Psoas muscle (tissue), 8 donors: ENCODE measurements around the gene USP16. TPM values are rescaled to one million over a fixed set of nuclear protein-coding genes. Genes with fewer than 3 reads are reported as not detected.

ENCODE experiments used
- ATAC-seq, 4 donors: fragments of 200-7000 bp; cut with Tn5 transposase; one replicate each; pipeline ENCODE4 v1.9.1; 2020; ENCODE audit warnings: moderate library complexity in 3 of 4, mild to moderate bottlenecking in 2 of 4
- DNase-seq, 2 donors: peaks; one replicate each; pipeline ENCODE4 v3.0.0-alpha.2; 2020
- H3K27ac ChIP-seq: fragments of 200-600 bp; one replicate; pipeline ENCODE4 v1.8.0; 2022
- H3K27me3 ChIP-seq, 3 donors: fragments of 200-600 bp in 1 of 3; one replicate each; pipeline versions ENCODE4 v1.6.1 to v1.8.0; 2013 to 2022; ENCODE audit warnings: low read length in 2 of 3, mild to moderate bottlenecking in 2 of 3, moderate library complexity in 1 of 3; ENCODE audit not compliant: insufficient read depth in 3 of 3
- H3K36me3 ChIP-seq, 2 donors: fragments of 200-600 bp in 1 of 2; one replicate each; pipeline versions ENCODE4 v1.6.1 to v1.8.0; 2013 to 2022; ENCODE audit warnings: low read depth in 1 of 2, mild to moderate bottlenecking in 1 of 2, moderate library complexity in 1 of 2; ENCODE audit not compliant: insufficient read depth in 1 of 2
- H3K4me1 ChIP-seq: fragments of 200-600 bp; one replicate; pipeline ENCODE4 v1.8.0; 2022
- H3K4me3 ChIP-seq: fragments of 200-600 bp; one replicate; pipeline ENCODE4 v1.8.0; 2022; ENCODE audit warnings: mild to moderate bottlenecking
- H3K9me3 ChIP-seq: fragments of 200-600 bp; one replicate; pipeline ENCODE4 v1.8.0; 2022
- WGBS, 3 donors: extraction: QIAGEN DNeasy Blood & Tissue Kit; methylation state at CpG; one replicate each; pipeline versions ENCODE4 v1.1.6 to v1.1.7; 2013; 5-methylcytosine and 5-hydroxymethylcytosine counted together
- intact Hi-C, 2 donors: fragments of 100-400 bp; cut with DNase I; formaldehyde crosslinking; loops; one replicate each; pipeline versions ENCODE4 v1.11.0 to v1.14.2; 2022
- polyA plus RNA-seq, 3 donors: library from polyadenylated mRNA; stranded (reverse); fragments of 200-250 nt; gene quantifications; one replicate each; pipeline ENCODE4 v1.2.3, GENCODE V29; 2013
- total RNA-seq, 4 donors: library from RNA; stranded (reverse); fragmentation: NEBNext Ultra II Directional in 2 of 4; extraction: Animal tissue kit (Norgen Biotek cat#: 25700) in 2 of 4; gene quantifications; one replicate each; pipeline versions ENCODE4 v1.2.1 to v1.2.4, GENCODE V29; 2021 to 2023
- TF ChIP-seq, protein P1 (sequence below): fragments of 200-600 bp; IDR thresholded peaks from one replicate; pipeline ENCODE4 v1.8.0; 2022; ENCODE audit warnings: antibody characterized with exemption
- donor health status: healthy with polysubstance abuse.
- donor health status: DM: no; HTN: no; CAD: no; lungs with moderate emphysema.
- donor health status: Bipolar disorder and iron deficiency.
- donor health status: healthy.
- donor health status: DM: yes; HTN: yes; CAD: no.
- donor health status: DM: no; HTN: no; CAD: no.
- donor health status: DM: no; HTN: no; CAD: no.
- donor health status: DM: yes; HTN: yes; CAD: no.

Gene USP16
- total and polyA plus RNA-seq, 7 donors: 26.3 to 45.1 (median 38.0) TPM

DNA sequence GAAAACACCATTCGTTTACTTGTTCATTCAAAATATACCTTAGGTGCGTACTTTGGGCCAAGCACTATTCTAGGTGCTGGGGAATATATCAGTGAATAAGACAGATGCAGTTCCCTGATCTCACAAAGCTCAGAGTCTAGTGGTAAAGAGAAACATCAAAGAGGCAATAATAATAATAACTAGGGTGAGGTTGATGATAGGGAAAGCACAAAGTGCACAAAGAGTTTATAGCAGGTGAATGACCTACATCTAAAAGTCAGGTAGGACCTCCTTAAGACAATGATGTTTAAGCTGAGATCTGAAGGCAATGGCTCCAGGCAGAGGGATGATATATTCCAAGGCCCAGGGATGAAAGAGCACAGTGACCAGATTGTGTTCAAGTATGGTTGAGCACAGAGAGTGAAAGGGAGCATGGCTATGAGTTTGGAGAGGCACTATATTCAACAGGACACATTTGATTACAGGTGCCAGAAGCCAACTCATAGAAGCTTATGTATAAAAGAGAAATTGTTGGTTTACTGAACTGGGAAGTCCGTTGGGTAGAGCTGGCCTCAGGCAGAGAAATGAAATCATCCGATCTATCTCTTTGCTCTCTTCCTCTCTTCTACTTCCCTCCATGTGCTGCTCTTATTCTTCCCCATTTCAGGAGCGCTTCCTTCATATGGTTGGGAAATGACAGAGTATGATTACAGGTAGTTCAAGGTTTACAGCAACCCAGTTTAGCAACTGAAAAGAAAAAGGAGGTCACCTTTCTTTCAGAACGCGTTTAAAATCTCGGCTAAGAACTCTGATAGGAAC lies 71.9 kb downstream of the USP16 start:
- ATAC-seq: no peak
- TF ChIP-seq, protein P1, sequence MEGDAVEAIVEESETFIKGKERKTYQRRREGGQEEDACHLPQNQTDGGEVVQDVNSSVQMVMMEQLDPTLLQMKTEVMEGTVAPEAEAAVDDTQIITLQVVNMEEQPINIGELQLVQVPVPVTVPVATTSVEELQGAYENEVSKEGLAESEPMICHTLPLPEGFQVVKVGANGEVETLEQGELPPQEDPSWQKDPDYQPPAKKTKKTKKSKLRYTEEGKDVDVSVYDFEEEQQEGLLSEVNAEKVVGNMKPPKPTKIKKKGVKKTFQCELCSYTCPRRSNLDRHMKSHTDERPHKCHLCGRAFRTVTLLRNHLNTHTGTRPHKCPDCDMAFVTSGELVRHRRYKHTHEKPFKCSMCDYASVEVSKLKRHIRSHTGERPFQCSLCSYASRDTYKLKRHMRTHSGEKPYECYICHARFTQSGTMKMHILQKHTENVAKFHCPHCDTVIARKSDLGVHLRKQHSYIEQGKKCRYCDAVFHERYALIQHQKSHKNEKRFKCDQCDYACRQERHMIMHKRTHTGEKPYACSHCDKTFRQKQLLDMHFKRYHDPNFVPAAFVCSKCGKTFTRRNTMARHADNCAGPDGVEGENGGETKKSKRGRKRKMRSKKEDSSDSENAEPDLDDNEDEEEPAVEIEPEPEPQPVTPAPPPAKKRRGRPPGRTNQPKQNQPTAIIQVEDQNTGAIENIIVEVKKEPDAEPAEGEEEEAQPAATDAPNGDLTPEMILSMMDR: no peak
- H3K27ac ChIP-seq: no peak overlapping the region

DNA sequence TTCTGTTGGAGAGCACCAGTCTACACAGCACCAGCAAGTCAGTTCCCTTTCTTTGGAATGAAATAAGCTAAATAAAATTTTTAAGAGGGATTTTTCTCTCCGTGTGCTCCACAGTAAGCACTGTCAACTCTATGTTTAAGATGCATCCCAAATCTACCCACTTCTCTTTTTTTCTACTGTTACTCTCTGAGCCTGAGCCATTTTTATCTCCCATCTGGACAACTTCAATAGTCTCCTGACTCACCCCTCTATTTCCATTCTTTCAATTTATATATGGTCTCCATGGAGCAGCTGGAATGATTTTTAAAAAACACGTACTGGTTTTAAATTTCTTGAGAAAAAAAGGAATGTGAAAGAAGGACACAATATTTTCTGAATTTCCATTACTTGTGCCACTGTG lies 73.7 kb downstream of the USP16 start:
- ATAC-seq (no peak), DNase-seq (no peak)
- Histone ChIP-seq H3K4me1 (peaks cover 3% of the 10 kb centered on the region), H3K27ac (no peak overlapping the region), H3K9me3 (no peaks in the 10 kb centered on the region), H3K27me3 (no peaks in the 10 kb centered on the region), H3K4me3 (no peak overlapping the region), H3K36me3 (no peaks in the 10 kb centered on the region)
- 65 to 68% (median 67%) methylated on average over 2 of the region's 2 CpGs for WGBS, 3 donors
- intact Hi-C loops: loop anchor here in 1 of 2 donors (10.0 kb wide), 1 partner anchor 197 kb away; the partner anchor contains the start of gene BACH1
- TF ChIP-seq, protein P1: no peak

More for the DNA sequence above, 71.9 kb downstream of the USP16 start:
- H3K4me3 ChIP-seq: no peak overlapping the region
- no peaks in the 10 kb centered on the region for H3K27me3 ChIP-seq
- H3K36me3 ChIP-seq: no peaks in the 10 kb centered on the region
- H3K9me3 ChIP-seq: no peaks in the 10 kb centered on the region
- H3K4me1 ChIP-seq: peaks cover 5% of the 10 kb centered on the region
- intact Hi-C loops: loop anchor here in 1 of 2 donors (10.0 kb wide), 1 partner anchor 198 kb away; the partner anchor contains the start of gene BACH1
- DNase-seq: no peak
- 85 to 93% (median 90%) methylated on average over 8 of the region's 8 CpGs for WGBS, 3 donors

DNA sequence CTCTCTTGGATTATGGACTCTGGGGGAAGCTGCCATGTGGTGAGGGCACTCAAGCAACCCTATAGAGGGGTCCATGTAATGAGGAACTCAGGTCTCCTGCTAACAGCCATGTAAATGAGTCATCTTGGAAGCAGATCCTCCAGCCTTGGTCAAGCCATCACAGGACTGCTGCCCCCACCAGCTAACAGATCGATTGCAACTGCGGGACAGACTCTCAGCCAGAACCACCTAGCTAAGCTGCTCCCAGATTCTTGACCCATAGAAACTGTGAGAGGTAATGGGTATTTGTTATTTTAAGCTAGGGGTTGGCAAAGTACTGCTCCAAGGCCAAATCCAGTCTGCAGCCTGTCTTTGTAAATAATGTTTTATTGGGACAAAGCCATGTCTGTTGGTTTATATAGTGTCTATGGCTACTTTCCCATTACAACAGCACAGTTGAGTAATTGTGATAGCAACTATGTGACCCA lies 78.4 kb downstream of the USP16 start:
- H3K27ac ChIP-seq: no peak overlapping the region
- peaks cover 14% of the 10 kb centered on the region for H3K4me1 ChIP-seq
- TF ChIP-seq, protein P1: no peak
- WGBS, 3 donors: 68 to 84% (median 82%) methylated on average over 2 of the region's 2 CpGs
- no peaks in the 10 kb centered on the region for H3K9me3 ChIP-seq
- ATAC-seq: no peak
- no peak overlapping the region for H3K4me3 ChIP-seq
- no peaks in the 10 kb centered on the region for H3K36me3 ChIP-seq
- intact Hi-C loops: loop anchor here in 1 of 2 donors (5.0 kb wide), 1 partner anchor 204 kb away; no protein-coding TSS in a partner anchor
- no peak for DNase-seq
- no peaks in the 10 kb centered on the region for H3K27me3 ChIP-seq

Other genes with a start within 250 kb of the USP16 start
- 10 to 100 TPM; 17.8 to 22.2 (median 19.2) TPM for gene LTN1, start 31.8 kb upstream of the USP16 start, total RNA-seq
- 10 to 100 TPM in 1 of 3 donors, 1 to 10 TPM in 2; 5.7 to 16.0 (median 6.8) TPM for gene LTN1, start 31.8 kb upstream of the USP16 start, polyA plus RNA-seq
- gene RWDD2B, start 5.3 kb upstream of the USP16 start, total RNA-seq: 10 to 100 TPM; 21.6 to 41.4 (median 27.8) TPM
- gene RWDD2B, start 5.3 kb upstream of the USP16 start, polyA plus RNA-seq: 10 to 100 TPM; 28.1 to 51.2 (median 30.5) TPM
- gene CCT8, start 49.0 kb downstream of the USP16 start, total RNA-seq: 100 to 1,000 TPM; 128 to 142 (median 138) TPM
- 100 to 1,000 TPM; 124 to 251 (median 157) TPM for gene CCT8, start 49.0 kb downstream of the USP16 start, polyA plus RNA-seq
- 100 to 1,000 TPM in 1 of 4 donors, 10 to 100 TPM in 3; 15.3 to 107 (median 23.7) TPM for gene MAP3K7CL, start 106.0 kb downstream of the USP16 start, total RNA-seq
- 10 to 100 TPM in 2 of 3 donors, 1 to 10 TPM in 1; 3.3 to 18.4 (median 12.8) TPM for gene MAP3K7CL, start 106.0 kb downstream of the USP16 start, polyA plus RNA-seq